Erythroblast (primary cell): ENCODE data around the gene USP26.

Experiments
- GATA1 ChIP-seq: IDR thresholded peaks from 2 replicates; pipeline ENCODE4 v1.6.1; 2011; ENCODE audit warnings: low read depth, mild to moderate bottlenecking, control low read depth, low read length, moderate library complexity
- POLR2A ChIP-seq: IDR thresholded peaks from 2 replicates; pipeline ENCODE4 v1.6.1; 2011; ENCODE audit warnings: mild to moderate bottlenecking, low read length

- TF ChIP-seq POLR2A: no peak
- no peak for TF ChIP-seq GATA1
These were observed 42.9 kb downstream of the USP26 start for GRCh38 chrX:133053861-133054598.
